NCI-H510A treated with DMSO at 0.1 percent for 48 hours (cell line): Measurements from ENCODE around the gene CHSY3.
A peak's percentile ranks its signal among the peaks of the same experiment; 100 is the strongest.
"Not testable (repeated sequence)": the region's sequence is repeated elsewhere in the genome, so short reads cannot be mapped to it uniquely, and the experiment has no call there.

Source experiments
- DNase-seq: peaks from one replicate; lab custom pipeline; 2025; lab: John Stamatoyannopoulos, UW

Gene CHSY3

GRCh38 chr5:130164966-130165365 is 260.7 kb downstream of the CHSY3 start:
- no peak for DNase-seq

DNA sequence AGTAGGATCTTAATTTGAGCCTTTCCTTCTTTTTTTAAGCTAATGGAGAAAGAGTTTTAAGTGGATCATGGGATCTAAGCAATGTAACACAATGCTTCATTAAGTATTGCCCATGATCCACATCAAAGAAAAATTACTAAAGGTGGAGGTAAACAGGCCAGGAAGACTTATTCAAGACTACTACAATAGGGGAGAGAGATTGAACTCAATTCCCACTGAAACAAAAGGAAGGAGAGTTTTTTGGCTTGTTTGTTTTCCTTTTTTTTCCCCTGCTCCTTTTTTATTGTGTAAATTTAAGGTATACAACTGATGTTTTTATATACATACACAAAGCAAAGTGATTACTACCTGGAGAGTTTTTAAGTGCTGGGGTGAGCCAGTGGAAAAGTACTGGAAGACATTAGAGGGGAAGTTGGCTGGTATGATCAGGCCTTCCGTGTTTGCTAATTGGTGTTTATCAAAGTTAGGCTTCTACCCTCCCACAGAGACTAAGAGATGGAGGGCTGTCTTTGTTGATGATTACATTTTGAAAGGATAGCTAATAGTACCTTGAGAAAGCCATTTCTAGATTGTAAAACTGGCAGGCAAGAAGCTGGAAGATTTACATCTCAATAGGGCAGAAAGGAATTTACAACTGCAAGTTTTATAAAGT is 262.7 kb downstream of the CHSY3 start:
- peak; percentile 28 for DNase-seq

DNA sequence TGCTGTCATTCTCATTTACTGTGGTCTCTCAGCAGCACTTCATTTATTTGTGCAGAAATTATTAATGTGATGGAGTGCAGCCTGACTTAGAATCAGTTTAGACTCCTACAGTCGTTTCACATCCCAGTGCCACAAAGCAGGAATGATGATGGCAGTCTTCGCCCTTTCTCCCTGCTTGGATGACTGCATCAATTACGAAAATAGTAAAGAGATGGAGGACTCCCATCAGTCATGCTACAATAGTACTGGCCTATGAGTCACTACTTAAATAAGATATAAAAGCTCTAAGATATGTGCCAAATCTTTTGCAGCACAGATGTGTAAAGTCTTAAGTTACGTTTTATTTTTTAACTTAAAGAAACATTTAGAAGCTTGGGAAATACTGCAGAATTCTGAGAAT is 263.9 kb downstream of the CHSY3 start:
- no peak for DNase-seq

- DNase-seq, result no peak
These were observed 267.4 kb downstream of the CHSY3 start for GRCh38 chr5:130171699-130172098.

DNA sequence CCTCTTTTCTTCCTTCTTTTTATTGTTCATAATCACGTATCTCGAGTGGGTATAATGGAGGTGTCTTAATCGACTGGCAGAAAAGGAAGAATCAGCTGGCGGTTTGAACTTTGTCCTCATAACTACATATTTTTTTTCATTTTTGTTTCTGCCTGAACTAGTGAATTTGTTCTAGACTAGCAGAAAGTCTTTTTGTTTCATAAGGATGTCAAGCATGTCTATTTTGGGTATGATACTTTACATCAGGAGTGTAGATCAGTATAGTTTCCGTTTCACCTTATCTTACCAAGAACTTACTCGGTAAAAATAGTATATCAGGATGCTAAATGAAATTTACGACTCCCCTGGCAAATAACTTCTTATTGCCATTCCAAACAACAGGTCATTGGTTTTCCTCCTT is 278.9 kb downstream of the CHSY3 start:
- no peak for DNase-seq

GRCh38 chr5:130189961-130190360 is 285.7 kb downstream of the CHSY3 start:
- DNase-seq, result no peak

GRCh38 chr5:130198927-130199326 is 294.7 kb downstream of the CHSY3 start:
- no peak for DNase-seq

DNA sequence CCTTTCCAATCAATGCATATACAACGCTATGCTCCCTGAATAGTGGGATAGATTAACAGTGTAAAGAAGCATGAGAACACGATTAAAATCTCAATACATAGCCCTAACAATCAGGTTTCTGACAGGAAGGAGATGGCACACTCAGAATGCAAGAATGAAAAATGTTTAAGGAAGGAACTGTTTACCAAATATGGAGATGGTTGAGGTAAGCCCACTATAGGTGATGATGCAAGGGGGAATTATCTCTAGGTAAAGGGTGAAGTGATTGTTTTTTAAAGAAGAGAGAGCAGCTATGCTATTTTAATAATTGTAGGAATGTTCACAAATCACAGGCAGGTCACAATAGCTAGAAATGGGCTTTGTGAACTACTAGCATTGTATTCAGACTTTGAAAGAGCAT is 302.4 kb downstream of the CHSY3 start:
- DNase-seq, result no peak

DNA sequence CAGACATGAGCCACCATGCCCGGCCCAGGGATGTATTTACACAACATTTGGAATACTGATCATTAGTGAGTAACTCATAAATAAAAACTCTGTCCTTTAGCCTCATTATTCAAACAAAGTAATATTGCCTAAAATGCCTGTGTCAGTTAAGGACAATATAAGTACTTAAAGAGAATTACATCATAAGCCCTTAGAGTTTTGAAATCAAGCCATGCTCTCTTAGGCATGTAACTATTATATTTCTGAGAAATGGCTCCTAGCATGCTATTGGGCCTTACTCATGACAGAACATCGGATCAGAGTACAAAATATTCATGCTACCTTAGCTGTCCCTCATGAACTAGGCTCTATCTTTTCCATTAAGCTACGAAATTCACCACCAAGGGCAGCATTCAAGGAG is 309.3 kb downstream of the CHSY3 start:
- DNase-seq, result no peak

GRCh38 chr5:130216286-130216685 is 312.0 kb downstream of the CHSY3 start:
- no peak for DNase-seq

DNA sequence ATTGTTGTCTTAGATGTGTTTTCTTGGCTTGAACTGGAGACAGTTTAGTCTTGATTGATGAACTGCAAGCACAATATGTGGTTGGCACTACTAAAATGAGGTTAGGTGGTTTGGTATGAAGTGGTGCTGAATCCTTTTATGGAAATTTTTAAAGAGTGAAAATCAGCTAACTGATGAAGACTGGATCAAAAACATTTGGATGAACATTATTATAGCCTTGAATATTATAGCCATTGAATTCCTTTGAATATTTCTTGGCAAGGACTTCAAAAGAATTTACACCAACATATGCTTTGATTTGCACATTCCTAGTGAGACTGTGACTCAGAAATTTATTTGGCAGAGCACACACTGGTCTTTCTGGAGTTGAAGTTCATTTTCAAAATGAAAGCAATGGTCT is 318.3 kb downstream of the CHSY3 start:
- no peak for DNase-seq

- not testable (repeated sequence) for DNase-seq
These were observed 322.3 kb downstream of the CHSY3 start for GRCh38 chr5:130226556-130226955.

- DNase-seq, result no peak
These were observed 323.4 kb downstream of the CHSY3 start for GRCh38 chr5:130227699-130228098.

GRCh38 chr5:130231786-130232185 is 327.5 kb downstream of the CHSY3 start:
- DNase-seq, result no peak

DNA sequence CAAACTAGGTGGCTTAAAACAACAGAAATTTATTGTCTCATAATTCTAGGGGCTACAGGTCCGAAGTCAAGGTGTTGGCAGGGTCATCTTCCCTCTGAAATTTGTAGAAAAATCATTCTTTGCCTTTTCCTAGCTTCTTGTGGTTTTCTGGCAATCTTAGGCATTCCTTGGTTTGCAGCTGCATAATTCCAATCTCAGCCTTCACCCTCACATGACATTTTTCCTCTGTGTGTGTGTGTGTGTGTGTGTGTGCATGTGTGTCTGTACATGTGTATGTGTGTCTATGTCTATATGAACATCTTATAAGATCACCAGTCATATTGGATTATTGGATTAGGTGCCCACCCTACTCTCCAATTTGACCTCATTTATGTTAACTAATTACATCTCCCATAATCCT is 330.6 kb downstream of the CHSY3 start:
- no peak for DNase-seq
